K562 (cell line): ENCODE measurements around the gene NEDD4L. TPM values are rescaled to one million over a fixed set of nuclear protein-coding genes. Genes with fewer than 3 reads are reported as not detected.
A peak's percentile ranks its signal among the peaks of the same experiment; 100 is the strongest.

ENCODE experiments used
- AFF1 ChIP-seq, 2 experiments: fragments of 450-650 bp; IDR thresholded peaks; 2 replicates each; pipeline ENCODE4 v1.6.1; 2018; ENCODE audit warnings: mild to moderate bottlenecking in 2 of 2, low read depth in 1 of 2; ENCODE audit not compliant: partially characterized antibody in 2 of 2
- CHD2 ChIP-seq: IDR thresholded peaks from 2 replicates; pipeline ENCODE4 v1.6.1; 2011; ENCODE audit warnings: low read depth, low read length
- ELF4 ChIP-seq: fragments of 450-650 bp; formaldehyde crosslinking; IDR thresholded peaks from 2 replicates; pipeline ENCODE4 v1.4.0; 2022; ENCODE audit warnings: missing genetic modification characterization
- EWSR1 ChIP-seq: fragments of 450-650 bp; IDR thresholded peaks from 2 replicates; pipeline ENCODE4 v1.6.1; 2018; ENCODE audit warnings: borderline replicate concordance, mild to moderate bottlenecking, low read depth, moderate library complexity; ENCODE audit not compliant: partially characterized antibody
- EZH2 ChIP-seq: IDR thresholded peaks from 2 replicates; pipeline ENCODE4 v1.6.1; 2012; ENCODE audit warnings: low read depth, mild to moderate bottlenecking, inconsistent platforms, low read length, borderline replicate concordance
- FOS ChIP-seq: IDR thresholded peaks from 3 replicates; pipeline ENCODE4 v1.6.1; 2011; ENCODE audit not compliant: insufficient read length; ENCODE audit errors: extremely low read depth
- HNRNPH1 ChIP-seq: fragments of 200-400 bp; formaldehyde crosslinking; optimal IDR thresholded peaks from 2 replicates; pipeline ENCODE3; 2017; ENCODE audit warnings: low read depth, mild to moderate bottlenecking, low read length, moderate library complexity
- HNRNPL ChIP-seq: fragments of 200-400 bp; formaldehyde crosslinking; IDR thresholded peaks from 2 replicates; pipeline ENCODE4 v1.6.1; 2017; ENCODE audit warnings: low read depth, mild to moderate bottlenecking, low read length
- MTA2 ChIP-seq: fragments of 450-650 bp; IDR thresholded peaks from 2 replicates; pipeline ENCODE4 v1.6.1; 2016; ENCODE audit warnings: low read depth
- NCOR1 ChIP-seq: fragments of 450-650 bp; IDR thresholded peaks from 2 replicates; pipeline ENCODE4 v1.6.1; 2016; ENCODE audit warnings: mild to moderate bottlenecking, moderate library complexity
- NR1H2 ChIP-seq: sonication (generic); formaldehyde crosslinking; IDR thresholded peaks from 2 replicates; pipeline ENCODE4 v1.4.0; 2020; ENCODE audit warnings: mild to moderate bottlenecking, missing genetic modification reagents
- OTX1 ChIP-seq: fragments of 450-650 bp; formaldehyde crosslinking; IDR thresholded peaks from 2 replicates; pipeline ENCODE4 v1.4.0; 2022; ENCODE audit warnings: mild to moderate bottlenecking
- POLR3A ChIP-seq: IDR thresholded peaks from 2 replicates; pipeline ENCODE4 v1.6.1; 2011; ENCODE audit warnings: borderline replicate concordance, mild to moderate bottlenecking, moderate library complexity; ENCODE audit not compliant: insufficient read length, insufficient read depth; ENCODE audit errors: extremely low read depth
- SIN3A ChIP-seq, 2 experiments: fragments of 150-350 bp in 1 of 2; IDR thresholded peaks; 2 replicates each; pipeline ENCODE4 v1.6.1; 2011 to 2016; ENCODE audit warnings: borderline replicate concordance in 2 of 2, low read depth in 2 of 2, low read length in 2 of 2, mild to moderate bottlenecking in 2 of 2, moderate library complexity in 2 of 2; ENCODE audit not compliant: control insufficient read depth in 1 of 2
- STAT5A ChIP-seq: IDR thresholded peaks from 2 replicates; pipeline ENCODE4 v1.6.1; 2012; ENCODE audit warnings: low read length, inconsistent platforms, borderline replicate concordance
- ZEB2 ChIP-seq: fragments of 450-650 bp; IDR thresholded peaks from 2 replicates; pipeline ENCODE4 v1.6.1; 2016
- ZNF165 ChIP-seq: fragments of 250-450 bp; sonication (Bioruptor Pico); IDR thresholded peaks from 2 replicates; pipeline ENCODE4 v1.4.0; 2020; ENCODE audit warnings: borderline replicate concordance
- ZNF175 ChIP-seq: fragments of 200-800 bp; sonication (Bioruptor generic); IDR thresholded peaks from 2 replicates; pipeline ENCODE4 v1.6.1; 2016; ENCODE audit warnings: low read depth, mild to moderate bottlenecking, missing genetic modification characterization, missing compliant biosample characterization
- ZNF232 ChIP-seq: sonication (generic); formaldehyde crosslinking; IDR thresholded peaks from 2 replicates; pipeline ENCODE4 v1.8.0; 2022; ENCODE audit warnings: mild to moderate bottlenecking, missing genetic modification reagents
- ZNF316 ChIP-seq: fragments of 450-650 bp; IDR thresholded peaks from 2 replicates; pipeline ENCODE4 v1.6.1; 2016
- ZNF551 ChIP-seq: fragments of 250-450 bp; sonication (Bioruptor Pico); IDR thresholded peaks from 2 replicates; pipeline ENCODE4 v1.5.0; 2021; ENCODE audit warnings: mild to moderate bottlenecking, moderate library complexity
- ZNF586 ChIP-seq: fragments of 450-650 bp; formaldehyde crosslinking; conservative IDR thresholded peaks from 2 replicates; pipeline ENCODE4 v1.4.0; 2020; ENCODE audit warnings: mild to moderate bottlenecking, moderate library complexity
- polyA plus RNA-seq, 8 experiments: library from polyadenylated mRNA; depleted of rRNA in 4 of 8; stranded (reverse) in 5 of 8; unstranded in 3 of 8; fragments of >200 nt; fragmentation: Nextera tagmentation in 2 of 8; fragmentation: Illumina TruSeq in 1 of 8; extraction: Ambion mirVana in 2 of 8; extraction: Trizol in 1 of 8; gene quantifications; 2 replicates each; pipeline versions ENCODE4 v1.2.1 to v1.2.3, GENCODE V29; 2011 to 2014; ENCODE audit warnings: inconsistent platforms in 1 of 8, missing spikeins in 1 of 8
- total RNA-seq, 7 experiments: library from RNA; depleted of rRNA in 6 of 7; stranded (reverse); fragments of >200 nt in 6 of 7; fragmentation: Illumina TruSeq in 2 of 7; extraction: Trizol in 2 of 7; gene quantifications; 2 replicates each; pipeline versions ENCODE4 v1.2.1 to v1.2.3, GENCODE V29; 2011 to 2021; ENCODE audit warnings: low replicate concordance in 1 of 7
- TF ChIP-seq, protein P1 (sequence below), 2 experiments: fragments of 450-650 bp; conservative IDR thresholded peaks; 2 replicates each; pipeline ENCODE4 v1.6.1; 2017; ENCODE audit warnings: mild to moderate bottlenecking in 2 of 2, moderate library complexity in 2 of 2
- TF ChIP-seq, protein P2 (sequence below): sonication (generic); formaldehyde crosslinking; IDR thresholded peaks from 2 replicates; pipeline ENCODE4 v1.8.0; 2022; ENCODE audit warnings: mild to moderate bottlenecking, missing genetic modification reagents

The NEDD4L gene
- total and polyA plus RNA-seq, 9 of the 15 experiments (the other 6 are each of a cell fraction or from before 2014, with no cell fraction given): 8.1 to 33.4 (median 19.9) TPM

- TF ChIP-seq AFF1 (IDR thresholded peaks at IDR 0.05; ENCODE audit: low read depth in 1 of 2, partially characterized antibody in 2 of 2) (no peak), ZNF175 (CRISPR knock-in tag) (no peak), OTX1 (CRISPR knock-in tag) (no peak), POLR3A (no peak), CHD2 (no peak), SIN3A (IDR thresholded peaks at IDR 0.05; ENCODE audit: borderline replicate concordance in 2 of 2, control insufficient read depth in 1 of 2, low read depth in 2 of 2, low read length in 2 of 2) (no peak), ZNF316 (no peak), FOS (no peak), ZNF232 (CRISPR knock-in tag) (no peak), EZH2 (no peak), MTA2 (peak; percentile 72), EWSR1 (no peak), HNRNPH1 (no peak), NR1H2 (no peak), ELF4 (CRISPR knock-in tag) (0 out of 2 replicates have a peak, but pooled peaks have one; percentile 27), ZEB2 (peak; percentile 89), NCOR1 (peak; percentile 76), HNRNPL (no peak), ZNF551 (CRISPR knock-in tag) (no peak), ZNF586 (no peak), ZNF165 (CRISPR knock-in tag) (no peak), STAT5A (peak; percentile 55; the same call in 1 of the 2 replicates)
- TF ChIP-seq, protein P1, sequence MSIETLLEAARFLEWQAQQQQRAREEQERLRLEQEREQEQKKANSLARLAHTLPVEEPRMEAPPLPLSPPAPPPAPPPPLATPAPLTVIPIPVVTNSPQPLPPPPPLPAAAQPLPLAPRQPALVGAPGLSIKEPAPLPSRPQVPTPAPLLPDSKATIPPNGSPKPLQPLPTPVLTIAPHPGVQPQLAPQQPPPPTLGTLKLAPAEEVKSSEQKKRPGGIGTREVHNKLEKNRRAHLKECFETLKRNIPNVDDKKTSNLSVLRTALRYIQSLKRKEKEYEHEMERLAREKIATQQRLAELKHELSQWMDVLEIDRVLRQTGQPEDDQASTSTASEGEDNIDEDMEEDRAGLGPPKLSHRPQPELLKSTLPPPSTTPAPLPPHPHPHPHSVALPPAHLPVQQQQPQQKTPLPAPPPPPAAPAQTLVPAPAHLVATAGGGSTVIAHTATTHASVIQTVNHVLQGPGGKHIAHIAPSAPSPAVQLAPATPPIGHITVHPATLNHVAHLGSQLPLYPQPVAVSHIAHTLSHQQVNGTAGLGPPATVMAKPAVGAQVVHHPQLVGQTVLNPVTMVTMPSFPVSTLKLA (conservative IDR thresholded peaks at IDR 0.05): 0 out of 4 replicates have a peak, but pooled peaks of 1 of the 2 experiments have one; percentile 29
- TF ChIP-seq, protein P2, sequence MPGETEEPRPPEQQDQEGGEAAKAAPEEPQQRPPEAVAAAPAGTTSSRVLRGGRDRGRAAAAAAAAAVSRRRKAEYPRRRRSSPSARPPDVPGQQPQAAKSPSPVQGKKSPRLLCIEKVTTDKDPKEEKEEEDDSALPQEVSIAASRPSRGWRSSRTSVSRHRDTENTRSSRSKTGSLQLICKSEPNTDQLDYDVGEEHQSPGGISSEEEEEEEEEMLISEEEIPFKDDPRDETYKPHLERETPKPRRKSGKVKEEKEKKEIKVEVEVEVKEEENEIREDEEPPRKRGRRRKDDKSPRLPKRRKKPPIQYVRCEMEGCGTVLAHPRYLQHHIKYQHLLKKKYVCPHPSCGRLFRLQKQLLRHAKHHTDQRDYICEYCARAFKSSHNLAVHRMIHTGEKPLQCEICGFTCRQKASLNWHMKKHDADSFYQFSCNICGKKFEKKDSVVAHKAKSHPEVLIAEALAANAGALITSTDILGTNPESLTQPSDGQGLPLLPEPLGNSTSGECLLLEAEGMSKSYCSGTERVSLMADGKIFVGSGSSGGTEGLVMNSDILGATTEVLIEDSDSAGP (CRISPR knock-in tag): no peak
Observed at GRCh38 chr18:58058720-58059119, 14.7 kb downstream of the NEDD4L start (continued).
